Globus pallidus (tissue), 1 donor: ENCODE results near the gene FKBP5.
A peak's percentile ranks its signal among the peaks of the same experiment; 100 is the strongest.

Source experiments
- DNase-seq: peaks from one replicate; pipeline ENCODE4 v3.0.0-alpha.2; 2015; ENCODE audit warnings: low spot score

FKBP5 gene

DNA sequence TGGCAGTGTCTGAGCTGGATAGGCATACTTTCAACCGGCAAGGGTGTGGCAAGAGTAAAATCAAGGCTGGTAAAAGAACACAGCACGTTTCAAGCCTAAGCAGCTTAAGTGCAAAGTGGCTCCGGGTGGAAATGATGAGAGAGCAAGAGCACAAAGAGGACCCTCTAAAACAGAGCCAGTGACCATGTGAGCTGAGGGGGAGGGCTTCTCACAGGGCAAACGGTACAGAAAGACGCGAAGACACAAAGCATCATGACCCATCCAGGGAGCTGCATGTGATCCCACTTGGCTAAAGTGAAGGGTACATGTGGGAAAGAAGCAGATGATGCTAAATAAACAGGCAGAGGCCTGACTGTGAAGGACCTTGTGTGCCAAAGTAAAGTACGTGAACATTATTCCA lies 25.7 kb downstream of the FKBP5 start:
- DNase-seq: peak; percentile 24

DNA sequence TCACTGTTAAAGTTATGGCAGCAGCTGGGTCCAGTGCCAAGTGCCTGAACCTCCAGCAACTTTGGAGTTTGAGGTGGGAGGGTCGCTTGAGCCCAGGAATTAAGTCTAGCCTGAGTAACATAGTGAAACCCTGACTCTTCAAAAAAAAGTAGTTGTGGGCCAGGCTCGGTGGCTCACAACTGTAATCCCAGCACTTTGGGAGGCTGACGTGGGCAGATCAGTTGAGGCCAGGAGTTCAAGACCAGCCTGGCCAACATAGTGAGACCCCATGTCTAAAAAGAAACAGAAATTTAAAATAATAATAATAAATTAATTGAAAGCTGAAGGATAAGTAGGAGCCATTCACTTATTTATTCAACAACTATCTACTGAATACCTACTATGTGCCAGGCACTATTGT lies 33.8 kb downstream of the FKBP5 start:
- no peak for DNase-seq

DNA sequence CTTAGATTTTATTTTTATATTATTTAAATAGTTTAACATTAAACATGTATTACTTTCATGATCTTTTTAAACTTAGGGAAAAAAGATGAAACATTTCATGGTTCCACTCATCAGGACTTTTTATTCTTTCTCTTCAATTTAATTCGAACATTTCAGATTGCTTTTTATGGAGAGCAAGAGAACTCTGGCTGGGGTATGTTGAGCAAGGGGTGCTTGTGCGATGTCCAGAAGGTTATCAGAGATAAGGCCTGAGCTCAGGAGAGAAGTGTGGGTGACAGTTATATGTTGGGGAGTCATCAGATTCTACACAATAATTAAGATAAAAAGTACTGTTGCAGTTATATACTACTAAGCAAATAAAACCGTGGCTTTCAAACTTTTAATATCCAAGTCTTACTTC lies 37.5 kb downstream of the FKBP5 start:
- DNase-seq: no peak

DNA sequence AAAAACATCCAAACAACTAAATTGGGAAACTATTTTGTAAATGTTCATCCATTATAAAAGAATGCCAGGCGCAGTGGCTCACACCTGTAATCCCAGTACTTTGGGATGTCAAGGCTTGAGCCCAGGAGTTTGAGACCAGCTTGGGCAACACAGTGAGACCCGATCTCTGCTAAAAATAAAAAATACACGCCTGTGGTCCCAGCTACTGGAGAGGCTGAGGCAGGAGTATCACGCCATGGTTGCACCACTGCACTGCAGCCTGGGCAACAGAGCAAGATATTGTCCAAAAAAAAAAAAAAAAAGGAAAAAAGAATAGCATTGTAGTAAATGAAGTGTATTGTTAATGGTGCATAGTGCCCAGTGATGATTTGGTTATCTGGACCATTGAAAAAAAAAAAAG lies 38.7 kb downstream of the FKBP5 start:
- peak; percentile 42 for DNase-seq

DNA sequence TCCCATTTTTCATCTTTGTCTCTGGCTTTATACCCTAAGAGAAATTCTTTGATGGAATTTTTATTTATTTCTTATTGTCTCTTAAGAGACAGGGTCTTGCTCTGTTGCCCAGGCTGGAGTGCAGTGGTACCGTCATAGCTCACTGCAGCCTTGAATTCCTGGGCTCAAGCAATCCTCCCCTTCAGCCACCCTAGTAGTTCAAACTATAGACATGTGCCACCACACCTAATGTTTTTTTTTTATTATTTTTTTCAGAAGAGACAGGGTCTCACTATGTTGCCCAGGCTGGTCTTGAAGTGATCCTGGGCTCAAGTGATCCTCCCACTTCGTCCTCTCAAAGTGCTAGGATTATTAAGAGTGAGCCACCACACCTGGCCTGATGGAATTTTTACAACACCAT lies 40.5 kb downstream of the FKBP5 start:
- no peak for DNase-seq

DNA sequence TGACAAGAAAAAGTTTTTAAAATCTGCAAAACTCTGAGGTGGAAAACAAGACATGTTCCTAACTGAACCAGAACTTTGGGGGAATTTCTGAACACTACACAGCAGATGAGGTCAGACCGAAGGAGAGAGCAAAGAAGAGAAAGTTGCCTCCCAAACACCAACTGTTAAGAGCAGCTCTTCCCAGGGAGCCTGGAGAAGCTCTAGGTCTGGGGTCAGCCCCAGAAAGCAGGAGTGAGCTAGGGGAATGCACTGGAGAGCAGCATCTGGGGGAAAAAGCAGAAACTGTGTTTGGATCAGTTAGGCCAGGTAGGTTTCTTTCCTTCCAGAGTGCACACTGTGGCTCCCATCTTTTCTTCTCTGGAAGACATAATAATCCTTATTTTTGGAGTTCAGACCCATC lies 41.3 kb downstream of the FKBP5 start:
- no peak for DNase-seq

DNA sequence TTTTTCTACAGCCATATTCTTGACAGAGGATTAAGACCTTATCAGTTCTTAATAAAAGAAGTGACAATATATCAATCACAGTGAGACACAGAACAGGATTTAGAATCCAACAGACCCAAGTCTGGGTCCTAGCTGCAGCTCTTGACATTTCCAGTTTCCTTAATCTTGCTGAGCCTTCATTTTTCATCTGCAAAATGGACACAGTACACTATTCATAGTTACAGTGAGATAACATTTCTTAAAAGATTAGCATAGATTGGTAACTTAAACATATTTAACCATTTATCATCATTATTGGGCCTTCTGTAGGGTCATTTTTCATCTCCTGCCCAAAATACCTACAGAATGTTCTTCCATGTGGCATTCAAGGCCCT lies 45.6 kb downstream of the FKBP5 start:
- no peak for DNase-seq

DNA sequence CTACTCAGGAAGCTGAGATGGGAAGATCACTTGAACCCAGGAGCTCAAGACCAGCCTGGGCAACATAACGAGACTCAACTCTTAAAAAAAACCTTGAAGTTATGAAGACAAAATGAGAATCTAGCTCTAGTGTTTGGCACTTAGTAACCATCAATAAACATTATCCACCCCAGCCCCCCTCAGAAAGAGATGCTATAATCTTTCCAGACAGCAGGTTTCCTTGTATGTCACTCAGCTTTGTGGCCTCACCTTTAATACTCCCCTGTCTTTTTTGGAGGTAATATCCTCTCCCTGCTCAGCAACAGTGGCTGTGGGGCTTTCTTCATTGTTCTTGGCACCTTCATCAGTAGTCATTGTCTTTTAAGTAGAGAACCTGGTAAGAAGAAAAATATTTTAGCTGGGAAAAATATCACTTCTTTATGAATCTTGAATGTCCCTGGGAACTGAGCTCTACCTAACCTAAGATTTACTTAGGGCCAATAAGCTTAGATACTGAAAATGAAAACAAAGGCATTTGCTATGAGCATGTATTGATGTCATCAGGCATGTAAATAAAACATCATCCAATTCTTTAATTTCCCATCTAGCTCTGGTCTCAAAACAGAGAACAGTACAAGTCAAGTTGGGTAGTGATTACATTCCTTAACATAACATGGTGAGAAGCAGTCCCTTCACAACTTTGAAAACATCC lies 46.1 kb downstream of the FKBP5 start:
- DNase-seq: no peak

DNA sequence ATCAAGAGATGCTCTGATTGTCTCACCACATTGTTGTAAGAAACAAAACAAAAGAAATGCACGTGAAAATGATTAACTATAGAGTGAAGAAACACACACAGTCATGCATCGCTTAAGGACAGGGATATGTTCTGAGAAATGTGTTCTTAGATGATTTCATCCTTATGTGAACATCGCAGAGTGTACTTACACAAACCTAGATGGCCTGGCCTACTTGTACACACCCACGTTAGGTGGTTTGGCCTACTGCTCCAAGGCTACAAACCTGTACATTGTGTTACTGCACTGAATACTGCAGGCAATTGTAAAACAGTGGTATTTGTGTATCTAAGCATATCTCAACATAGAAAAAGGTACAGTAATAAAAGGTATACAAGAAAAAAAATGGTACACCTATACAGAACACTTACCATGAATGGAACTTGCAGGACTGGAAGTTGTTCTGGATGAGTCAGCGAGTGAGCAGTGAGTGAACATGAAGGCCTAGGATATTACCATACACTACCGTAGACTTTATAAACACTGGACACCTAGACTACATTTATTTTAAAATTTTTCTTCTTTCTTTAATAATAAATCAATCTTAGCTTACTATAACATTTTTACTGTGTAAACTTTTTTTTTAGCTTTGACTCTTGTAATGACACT lies 48.6 kb downstream of the FKBP5 start:
- DNase-seq: no peak

DNA sequence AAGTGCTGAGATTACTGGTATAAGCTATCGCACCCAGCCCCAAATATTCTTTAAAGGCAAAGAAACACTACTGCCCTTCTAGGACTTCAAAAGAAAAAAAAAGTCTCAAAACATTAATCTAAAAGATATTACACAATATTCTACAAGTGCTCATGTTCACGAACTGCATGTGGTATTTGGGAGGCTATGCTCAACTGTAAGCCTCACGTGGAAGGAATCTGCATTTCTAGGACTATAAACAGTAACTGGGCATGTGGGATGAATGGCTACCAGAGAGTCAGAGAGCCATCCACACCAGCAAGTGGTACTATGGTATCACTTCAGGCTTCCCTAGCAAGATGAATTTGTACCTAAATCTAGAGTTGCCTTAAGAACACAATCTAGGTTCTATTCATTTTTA lies 50.0 kb downstream of the FKBP5 start:
- DNase-seq: no peak

DNA sequence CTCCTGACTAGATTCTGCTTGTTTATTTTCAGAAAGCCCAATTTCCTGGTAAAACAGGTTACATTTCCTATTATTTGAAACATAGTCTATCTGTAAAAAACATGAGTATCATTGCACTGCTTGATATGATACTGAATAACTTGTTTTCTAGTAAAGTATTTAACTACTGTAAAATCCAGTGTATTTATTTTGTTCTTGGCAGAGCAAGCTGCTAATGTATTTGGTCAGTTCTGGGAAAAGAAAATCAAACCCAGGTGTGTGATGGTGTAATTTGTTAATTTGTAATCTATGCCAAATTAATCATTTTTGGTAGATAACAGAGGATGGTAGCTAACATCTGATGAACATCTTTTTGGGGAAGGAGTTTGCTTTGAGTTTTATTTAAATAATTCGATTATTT lies 50.8 kb downstream of the FKBP5 start:
- DNase-seq: no peak

DNA sequence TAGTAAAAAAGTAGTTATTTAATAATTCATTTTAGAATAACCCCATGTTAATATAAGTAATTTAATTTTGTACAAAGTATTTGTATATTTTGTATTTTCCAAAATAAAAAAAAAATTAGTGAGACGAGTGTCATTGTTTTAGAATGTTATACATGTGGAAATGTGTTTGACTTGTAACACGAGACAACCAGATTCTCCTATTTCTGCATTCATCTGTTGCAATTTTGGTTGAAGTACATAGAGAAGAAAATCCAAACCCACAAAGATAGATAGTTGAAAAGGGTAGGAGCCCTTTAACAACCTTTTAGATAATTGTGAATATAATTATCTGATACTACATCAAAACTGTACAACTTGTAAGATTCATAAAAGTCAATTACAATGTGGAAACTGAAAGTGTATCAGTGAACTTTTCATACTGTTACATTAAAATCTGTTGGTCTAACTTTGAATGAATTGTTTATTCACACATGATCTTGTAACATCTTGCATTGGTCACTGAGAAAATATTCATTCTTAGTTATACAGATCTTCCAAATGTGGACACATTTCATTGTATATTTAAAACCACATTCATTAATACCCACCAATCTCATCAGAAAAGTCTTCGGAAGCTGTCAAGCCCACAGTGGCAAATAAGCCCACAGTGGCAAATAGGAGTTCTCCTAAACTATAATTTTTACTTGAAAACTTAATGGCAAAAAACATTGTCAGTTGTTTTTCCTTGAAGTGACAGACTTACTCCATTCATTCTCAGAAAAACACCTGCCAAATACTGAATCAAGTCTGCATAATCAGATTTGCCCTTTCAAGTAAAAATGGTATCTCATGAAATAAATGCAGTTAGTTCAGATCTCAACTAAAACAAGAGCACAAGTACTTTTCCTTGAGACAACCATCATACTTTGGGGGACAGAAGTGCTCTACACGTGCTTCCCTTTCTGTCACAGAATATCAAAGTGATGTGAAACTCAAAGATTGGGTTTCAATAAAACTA lies 52.8 kb downstream of the FKBP5 start:
- DNase-seq: no peak

DNA sequence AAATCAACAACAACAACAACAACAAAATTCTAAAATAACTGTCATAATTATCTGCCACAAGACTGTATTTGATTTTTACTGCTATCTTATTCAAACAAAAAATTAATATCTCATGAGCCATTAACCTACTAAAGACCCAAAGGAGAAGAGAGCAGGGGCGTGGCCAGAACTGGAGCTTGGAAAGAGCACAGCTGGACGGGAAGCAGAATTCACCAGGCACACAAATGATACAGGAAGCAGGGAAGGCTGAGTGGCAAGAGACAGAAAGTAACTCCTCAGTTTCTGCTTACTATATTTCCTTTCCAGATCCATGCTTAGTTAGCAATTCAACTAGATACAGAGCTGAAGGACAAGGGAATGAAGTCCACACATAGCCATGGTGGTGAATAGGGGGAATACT lies 54.4 kb downstream of the FKBP5 start:
- no peak for DNase-seq

DNA sequence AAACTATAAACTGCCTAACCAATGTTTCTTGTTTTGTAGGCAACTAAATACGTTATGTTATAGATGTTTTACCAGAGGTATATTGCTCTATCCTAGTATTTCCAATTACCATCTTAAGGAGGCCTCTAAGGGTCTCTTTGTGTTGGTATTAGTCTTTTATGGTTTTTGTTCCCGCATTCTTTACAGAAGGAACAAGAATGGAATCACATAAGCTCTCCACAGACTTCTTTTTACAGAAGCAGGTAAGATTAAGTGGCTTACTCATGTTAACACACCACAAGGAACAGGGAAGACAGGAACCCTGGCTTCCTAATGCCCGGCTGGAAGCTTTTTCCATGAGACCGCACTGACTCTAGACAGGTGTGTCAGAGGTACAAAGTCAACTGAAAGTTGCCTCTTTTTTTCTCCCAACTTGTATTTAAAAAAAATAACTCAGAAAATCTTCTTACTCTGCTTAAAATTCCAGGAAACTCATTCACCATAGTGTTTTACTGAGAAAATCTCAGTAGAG lies 55.1 kb downstream of the FKBP5 start:
- no peak for DNase-seq

DNA sequence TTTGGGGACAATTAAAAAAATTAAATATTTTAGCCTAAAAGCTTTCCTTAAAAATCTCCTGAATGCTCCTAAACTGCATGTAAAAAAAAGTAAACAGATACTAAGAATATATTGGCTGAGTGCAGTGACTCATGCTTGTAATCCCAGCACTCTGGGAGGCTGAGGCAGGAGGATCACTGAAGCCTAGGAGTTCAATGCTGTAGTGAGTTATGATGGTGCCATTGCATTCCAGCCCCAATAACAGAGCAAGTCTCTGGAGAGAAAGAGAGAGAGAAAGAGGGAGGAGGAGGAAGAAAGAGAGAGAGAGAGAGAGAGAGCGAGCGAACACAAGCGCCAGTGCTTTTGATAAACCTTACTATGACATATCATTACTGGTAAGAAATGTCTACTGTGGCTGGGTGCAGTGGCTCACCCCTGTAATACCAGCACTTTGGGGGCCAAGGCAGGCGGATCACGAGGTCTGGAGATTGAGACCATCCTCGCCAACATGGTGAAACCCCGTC lies 58.8 kb downstream of the FKBP5 start:
- no peak for DNase-seq

DNA sequence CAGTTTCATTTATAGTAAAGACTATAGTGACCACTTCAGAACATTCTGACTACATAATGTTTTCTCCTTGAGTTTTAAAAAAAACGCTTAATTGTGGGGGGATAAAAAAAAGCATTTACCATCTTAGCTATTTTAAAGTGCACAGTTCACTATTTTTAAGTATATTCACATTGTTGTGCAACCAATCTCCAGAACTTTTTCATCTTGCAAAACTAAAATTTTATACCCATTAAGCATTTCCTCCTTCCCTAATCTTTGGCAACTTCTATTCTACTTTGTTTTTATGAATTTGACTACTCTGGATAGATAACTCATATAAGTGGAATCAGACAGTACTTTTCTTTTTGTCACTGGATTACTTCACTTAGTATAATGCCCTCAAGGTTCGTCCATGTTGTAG lies 62.3 kb downstream of the FKBP5 start:
- no peak for DNase-seq

DNA sequence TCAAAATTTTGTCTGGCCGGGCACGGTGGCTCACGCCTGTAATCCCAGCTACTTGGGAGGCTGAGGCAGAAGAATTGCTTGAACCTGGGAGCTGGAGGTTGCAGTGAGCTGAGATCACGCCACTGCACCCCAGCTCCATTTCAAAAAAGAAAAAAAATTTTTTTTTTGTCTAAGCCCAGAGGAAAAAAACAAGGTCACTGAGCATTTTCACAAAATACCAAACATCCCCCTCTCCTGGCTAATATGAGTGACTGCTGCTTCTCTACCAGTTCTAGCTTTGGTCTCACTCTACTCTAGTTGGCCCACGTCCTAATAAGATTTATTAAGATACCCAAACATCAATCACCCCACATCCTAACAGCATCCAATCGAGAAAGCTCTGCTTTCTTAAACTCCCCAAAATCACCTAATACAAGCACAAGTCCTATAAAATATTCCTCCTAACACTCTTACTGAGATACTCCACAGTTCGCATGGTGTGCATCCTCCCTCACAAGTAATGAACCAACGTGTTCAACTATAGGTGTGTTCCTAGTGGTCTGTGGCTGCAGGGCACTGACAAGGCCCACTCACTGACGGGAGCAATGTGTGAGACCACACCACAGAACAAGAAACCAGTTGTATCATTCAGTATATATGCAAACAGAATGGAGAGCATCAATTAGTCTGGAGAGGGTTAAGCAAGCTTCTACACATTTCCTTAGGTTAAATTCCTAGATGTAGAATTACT lies 64.2 kb downstream of the FKBP5 start:
- no peak for DNase-seq

DNA sequence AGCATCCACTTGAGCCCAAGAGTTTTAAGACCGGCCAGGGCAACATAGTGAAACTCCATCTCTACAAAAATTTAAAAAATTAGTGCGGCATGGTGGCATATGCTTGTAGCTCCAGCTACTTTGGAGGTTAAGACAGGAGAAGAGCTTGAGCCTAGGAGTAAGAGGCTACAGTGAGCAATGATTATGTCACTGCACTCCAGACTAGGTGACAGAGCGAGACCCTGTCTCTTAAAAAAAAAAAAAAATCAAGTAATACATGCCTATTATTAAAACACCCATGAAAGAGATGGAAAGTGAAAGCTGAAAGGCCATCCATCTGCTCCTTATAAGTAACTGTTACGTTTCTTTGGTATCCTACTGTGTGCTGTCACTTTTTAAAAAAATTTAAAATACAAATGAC lies 66.4 kb downstream of the FKBP5 start:
- no peak for DNase-seq

DNA sequence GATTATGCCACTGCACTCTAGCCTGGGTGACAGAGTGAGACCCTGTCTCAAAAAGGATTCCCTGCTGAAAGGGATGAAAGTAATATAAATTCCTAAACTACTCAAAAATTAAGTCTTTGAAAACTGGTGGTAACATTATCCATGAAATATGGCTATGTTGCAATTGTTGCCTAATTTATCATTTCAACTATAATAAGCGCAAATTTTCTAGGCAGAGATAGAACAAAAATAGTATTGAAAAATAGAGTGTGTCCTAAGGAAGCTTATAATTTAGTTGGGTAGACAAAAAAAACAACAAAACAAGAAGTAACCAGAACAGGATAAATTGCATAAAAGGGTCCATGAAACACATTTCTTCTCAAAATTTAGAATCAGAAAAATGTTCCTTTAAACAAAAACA lies 68.0 kb downstream of the FKBP5 start:
- no peak for DNase-seq

DNA sequence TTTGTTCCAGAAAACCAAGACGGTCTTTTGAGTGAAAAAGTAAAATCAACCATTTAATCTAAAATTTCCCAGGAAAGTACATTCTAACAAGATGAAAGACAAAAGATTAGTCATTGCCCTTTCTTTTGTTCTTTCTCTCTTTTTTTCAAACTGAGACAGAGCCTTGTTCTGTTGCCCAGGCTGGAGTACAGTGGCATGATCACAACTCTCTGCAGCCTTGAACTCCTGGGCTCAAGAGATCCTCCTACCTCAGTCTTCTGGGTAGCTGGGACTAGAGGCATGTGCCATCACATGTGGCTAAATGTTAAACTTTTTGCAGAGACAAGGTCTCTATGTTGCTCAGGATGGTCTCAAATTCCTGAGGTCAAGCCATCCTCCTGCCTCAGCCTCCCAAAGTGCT lies 75.0 kb downstream of the FKBP5 start:
- no peak for DNase-seq

DNA sequence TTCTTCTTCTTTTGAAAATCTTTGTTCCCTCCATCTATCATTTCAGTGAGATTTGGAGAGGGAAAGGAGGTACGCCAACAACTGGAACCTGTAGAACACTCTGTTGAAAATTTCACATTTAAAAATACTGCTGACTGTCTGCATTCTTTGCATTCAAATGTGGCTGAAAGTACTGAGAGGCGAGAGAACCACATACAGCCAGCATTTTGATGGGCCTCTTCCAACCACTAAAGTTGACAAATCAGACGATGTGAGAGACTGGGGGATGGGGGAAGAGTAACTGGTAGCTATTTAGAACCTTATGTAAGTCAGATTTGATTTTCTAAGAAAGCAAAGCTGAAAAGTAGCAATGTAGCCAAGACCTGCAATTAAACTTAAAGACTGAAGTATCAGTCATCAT lies 77.5 kb downstream of the FKBP5 start:
- no peak for DNase-seq

DNA sequence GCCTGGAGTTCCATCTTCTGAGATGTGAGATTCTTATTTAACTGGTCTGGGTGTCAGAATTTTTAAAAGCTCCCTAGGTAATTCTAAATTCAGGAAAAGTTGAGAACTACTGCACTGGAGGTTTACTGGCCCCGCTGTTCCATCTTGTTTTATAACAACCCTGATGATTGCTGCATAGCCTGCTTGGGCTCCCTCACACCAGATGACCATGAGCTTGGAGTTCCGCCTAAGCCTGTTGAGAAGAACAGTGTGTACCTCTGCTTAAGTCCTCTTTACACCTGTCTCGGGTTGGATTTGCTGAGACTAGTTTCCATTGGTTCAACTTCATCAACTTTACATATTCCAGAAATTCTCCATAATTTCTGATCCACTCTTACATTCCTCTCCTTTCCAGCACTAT lies 77.9 kb downstream of the FKBP5 start:
- no peak for DNase-seq
